IPS DF 4.7 (cell line): ENCODE data around the gene TMBIM6.
A peak's percentile ranks its signal among the peaks of the same experiment; 100 is the strongest.
"Not testable (repeated sequence)": the region's sequence is repeated elsewhere in the genome, so short reads cannot be mapped to it uniquely, and the experiment has no call there.

Experiments used
- DNase-seq: peaks from one replicate; pipeline ENCODE4 v3.0.0-alpha.2; 2013; ENCODE audit warnings: low spot score; ENCODE audit errors: extremely low read depth

The TMBIM6 gene, protein sequence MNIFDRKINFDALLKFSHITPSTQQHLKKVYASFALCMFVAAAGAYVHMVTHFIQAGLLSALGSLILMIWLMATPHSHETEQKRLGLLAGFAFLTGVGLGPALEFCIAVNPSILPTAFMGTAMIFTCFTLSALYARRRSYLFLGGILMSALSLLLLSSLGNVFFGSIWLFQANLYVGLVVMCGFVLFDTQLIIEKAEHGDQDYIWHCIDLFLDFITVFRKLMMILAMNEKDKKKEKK

DNA sequence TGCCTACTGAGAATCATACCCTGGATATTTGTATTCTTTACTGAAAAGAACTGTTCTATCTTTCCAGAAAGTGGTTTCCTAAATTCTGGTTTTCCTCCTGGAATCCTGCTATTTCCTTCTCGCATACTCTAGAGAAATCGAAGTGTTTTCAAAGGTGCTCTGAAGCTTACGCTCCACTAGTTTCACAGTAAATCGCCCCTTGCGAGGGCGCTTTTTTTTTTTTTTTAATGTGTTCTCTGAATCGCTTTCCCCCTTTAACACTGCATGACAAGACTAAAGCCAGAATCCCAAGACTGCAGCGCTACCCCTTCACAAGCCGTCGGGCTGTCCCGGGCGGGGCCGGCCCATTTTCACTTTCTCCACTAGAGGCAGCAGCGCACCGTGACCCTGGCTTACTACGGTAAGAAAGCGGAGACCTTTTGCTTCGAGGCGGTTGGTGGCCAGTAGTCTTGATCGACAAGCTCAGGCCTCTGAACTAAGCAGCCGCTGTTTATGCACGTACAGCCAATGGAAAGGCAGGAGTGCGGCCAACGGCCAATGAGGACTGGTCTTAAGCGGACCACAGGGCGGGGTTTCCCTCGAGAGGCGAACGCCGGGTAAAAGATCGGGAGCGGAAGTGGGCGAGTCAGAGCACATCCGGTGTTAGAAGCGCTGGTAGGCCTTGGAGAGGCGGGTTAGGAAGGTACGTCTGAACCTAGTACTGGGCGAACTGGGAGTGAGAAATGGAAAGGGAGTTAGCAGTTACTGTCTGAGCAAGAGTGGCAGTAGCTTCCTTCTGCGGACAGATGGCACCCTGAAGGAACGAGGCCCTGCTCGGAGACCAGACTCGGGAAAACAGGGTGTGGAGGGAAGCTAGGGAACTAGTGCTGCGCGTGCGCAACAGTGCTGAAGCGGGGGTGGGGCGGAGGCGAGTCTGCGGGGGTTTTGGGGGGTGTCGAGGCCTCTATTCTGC lies at the start of gene TMBIM6:
TSS of gene TMBIM6 (plus strand) at position 628 of the 952 bp plus-strand sequence. CDS start 10,937 bp downstream, outside the sequence.
- DNase-seq: peak; percentile 100

DNA sequence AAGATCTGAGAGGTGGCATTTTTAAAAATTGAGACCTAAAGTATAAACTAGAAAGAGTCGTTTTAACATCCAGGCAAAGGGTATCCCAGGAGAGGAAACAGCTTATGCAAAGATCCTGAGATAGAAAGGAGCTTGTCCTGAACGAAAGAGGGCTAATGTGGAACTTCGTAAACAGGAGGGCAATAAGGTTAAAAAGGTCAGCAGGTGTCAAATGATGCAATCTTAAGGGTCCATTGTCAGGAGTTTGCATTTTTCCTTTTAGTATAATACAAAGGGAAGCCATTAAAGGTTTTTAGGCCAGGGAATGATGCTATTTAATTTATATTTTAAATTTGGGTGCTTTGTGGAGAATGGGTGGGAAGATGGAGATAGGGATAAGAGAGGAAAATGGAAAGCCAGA lies 48.5 kb upstream of the TMBIM6 start:
- no peak for DNase-seq

DNA sequence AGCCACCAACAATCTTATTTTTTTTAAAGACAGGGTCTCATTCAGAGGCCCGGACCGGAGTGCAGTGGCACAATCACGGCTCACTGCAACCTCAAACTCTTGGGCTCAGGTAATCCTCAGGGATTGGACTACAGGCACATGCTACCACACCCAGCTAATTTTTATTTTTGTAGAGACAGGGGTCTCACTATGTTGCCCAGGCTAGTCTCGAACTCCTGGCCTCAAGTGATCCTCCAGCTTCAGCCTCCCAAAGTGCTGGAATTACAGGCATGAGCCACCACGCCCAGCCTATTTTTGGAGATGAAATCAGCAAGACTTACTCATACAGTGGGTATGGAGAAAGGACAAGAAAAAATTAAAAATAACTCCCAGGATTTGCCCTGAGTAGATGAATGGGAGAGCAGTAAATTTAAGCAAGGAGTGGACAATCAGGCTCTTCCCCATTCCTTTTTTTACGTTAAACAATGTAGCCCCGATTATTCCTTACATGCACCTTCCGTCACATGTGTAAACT lies 47.4 kb upstream of the TMBIM6 start:
- no peak for DNase-seq

- DNase-seq: no peak
Measured at GRCh38 chr12:49696723-49697122, 44.6 kb upstream of the TMBIM6 start.

DNA sequence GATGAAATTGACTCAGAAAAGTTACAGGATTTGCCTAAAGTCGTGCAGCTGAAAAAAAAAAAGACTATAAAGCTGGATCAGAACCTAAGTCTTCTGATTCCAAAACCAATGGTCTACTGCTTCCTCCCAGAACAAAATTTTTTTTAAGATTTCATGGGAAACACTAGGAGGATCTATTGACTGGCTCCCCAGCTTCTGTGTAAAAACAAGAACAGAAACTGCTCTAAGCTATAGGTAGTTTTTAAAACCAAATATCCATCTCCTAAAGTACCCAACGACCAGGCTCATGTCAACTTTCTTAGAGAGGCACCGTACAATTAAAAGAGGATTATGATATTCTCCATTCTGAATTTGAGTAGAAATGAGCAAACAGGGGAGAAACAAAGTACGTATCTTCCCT lies 43.5 kb upstream of the TMBIM6 start:
- no peak for DNase-seq

DNA sequence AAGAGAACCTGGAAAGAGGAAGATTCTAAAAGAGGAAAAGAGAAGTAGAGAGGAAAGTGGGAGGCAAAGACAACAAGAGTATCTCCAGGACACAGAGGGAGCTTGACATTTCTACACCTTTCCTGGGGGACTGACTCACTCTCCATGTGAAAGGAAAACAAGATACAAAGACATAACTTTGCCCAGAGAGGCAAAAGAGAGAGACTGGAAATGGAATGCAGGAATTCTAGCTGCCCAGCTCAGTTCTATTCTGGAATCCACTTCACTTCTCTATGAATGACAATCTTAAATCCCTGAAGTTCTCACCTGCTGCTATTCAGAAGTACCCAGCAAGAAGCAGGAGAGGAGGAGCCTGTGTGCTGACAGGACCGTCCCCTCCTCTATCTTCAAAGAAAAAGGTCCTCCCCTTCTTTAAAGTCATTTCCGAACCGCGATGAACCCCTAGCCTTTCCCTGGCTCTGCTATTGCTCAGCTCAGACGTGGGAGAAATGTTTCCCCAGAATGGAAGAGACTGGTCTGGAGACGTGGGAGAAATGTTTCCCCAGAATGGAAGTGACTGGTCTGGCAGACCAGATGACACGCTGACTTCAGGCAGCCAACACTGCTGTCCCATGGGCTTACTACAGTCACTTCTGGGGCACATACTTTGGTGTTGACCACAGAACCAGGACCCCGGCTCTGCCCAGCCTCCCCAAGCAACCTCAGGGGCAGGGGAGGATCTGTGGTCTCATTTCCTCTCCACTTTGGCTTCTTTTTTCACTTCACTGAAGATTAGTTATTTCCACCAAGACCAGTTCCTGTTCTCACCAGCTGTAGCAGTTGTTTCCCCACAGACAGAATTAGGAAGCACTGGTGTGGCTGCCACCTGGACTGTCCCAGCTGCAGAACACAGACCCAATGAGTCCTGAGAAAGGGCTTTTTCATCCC lies 42.5 kb upstream of the TMBIM6 start:
- DNase-seq: peak; percentile 93

- DNase-seq: no peak
Measured at GRCh38 chr12:49702009-49702408, 39.3 kb upstream of the TMBIM6 start.

GRCh38 chr12:49702676-49703215 lies 38.6 kb upstream of the TMBIM6 start:
- no peak for DNase-seq

DNA sequence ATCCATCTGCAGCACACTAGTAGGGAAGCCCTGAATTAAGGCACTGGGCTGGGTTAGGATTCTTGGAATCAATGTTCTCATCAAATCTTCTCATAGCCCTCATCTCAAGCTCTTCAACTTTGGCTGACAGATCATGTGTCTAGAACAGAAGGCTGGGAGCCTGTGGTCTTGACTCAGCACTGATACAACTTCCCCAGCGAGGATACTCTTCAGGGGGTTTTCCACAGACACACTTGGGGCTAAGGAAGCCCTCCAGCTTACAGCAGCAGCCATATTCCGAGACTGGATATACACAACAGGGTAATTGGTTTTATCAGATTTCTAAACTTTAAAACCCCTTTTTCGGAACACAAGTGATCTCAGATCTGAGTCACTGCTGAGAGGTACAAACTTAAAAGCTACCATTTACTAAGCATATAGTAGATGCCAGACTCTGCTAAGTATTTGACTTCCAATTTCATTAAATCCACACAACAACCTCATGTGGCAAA lies 37.7 kb upstream of the TMBIM6 start:
- no peak for DNase-seq

DNA sequence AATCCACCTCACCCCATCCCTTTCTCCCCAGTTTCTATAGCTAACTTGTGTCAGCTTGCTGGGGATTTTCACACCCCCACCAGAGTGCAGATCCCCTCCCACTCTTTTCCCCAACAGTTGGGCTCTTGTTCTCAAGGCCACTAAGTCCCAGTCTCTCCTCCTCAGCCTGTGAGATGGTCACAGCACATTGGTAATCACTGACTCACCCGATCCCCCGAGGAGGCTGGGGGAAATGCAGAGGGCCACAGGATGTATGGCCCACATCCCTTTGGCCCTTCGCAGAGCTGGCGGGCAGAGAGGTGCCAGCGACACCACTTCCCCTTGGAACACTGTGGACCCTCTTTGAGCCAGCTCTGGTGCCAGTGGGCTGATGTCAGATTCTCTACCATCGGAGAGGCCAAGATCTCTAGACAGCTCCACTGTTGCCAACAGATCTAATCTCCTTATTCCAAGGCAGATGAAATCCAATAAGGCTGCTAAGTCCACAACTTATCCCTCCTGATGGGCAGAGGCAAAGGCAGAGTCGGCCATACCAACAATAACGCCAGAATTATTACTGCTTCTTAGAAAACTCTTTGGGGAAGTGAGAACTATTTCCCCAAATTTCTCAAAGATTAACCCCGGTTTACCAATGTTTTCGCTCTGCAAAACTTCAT lies 35.8 kb upstream of the TMBIM6 start:
- DNase-seq: no peak

DNA sequence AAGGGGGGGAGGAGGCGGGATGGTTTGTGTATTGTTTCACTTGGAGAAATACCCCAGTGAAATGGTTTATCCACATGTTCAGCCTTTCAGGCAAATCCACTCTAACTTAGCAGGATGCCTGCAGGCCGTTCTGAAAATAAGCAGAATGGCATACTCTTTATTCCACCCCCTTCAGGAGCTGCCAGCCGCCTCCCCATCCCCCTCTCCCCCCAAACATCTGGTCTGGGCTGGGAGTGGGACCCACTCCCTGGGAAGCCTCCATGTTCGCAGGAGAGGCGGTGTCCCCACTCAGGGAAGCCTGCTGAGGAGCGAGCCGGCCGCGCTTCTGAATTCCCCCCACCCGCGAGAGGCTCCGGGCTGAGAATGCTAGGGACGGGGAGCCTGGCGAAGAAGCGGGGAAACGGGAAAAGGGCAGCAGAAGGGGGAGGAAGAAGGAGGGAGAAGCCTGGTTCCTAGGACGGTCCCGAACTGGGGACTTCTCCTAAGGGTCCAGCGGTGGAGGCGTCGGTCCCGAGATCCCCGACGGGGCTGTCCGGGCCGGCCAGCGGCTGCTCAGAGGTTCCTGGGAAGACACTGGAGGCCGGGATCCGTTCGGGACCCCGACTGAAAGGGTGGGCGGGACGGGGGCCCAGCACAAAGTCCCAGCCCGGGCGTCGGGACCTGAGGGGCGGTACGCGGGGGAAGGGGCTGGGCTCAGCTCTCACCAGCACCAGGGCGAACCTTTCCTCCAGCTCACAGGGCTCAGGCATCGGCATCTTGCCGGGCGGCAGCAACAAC lies 34.8 kb upstream of the TMBIM6 start:
- DNase-seq: no peak

DNA sequence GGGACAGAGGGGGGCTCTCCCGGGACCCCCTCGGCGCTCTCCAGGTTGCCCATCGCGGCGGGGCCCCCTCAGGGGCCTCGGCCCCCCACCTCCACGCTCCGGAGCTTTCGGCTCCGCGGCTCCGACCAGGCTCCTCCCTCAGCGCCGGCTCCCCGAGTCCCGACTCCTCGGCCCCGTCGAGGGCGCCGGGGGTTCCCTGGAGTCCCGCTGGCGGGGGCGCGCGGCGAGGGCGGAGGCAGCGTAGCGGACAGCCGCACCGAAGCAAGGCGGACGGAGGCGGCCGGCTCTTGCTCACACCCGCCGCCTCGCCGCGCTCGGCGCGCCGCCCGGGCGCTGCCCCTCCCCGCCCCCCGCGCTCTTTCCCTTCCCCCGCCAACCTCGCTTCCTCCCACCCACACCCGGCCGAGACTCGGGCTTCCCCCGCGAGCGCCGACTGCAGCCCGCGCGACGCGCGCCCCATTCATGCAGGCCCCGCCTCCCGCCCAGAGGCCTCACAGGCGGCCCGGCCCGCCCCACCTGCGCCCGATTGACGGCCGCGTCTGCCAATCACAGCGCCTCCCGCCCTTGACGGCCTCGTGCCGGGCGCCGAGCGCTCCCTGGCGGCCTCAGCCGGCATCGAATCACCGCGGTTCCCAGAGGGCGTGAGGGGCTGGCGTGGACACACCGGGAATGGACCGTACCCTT lies 34.1 kb upstream of the TMBIM6 start, which contains the start of gene FMNL3:
TSS of gene FMNL3 (minus strand) at position 278 of the 684 bp plus-strand sequence. CDS start at position 53, 225 bp downstream.
- no peak for DNase-seq

DNA sequence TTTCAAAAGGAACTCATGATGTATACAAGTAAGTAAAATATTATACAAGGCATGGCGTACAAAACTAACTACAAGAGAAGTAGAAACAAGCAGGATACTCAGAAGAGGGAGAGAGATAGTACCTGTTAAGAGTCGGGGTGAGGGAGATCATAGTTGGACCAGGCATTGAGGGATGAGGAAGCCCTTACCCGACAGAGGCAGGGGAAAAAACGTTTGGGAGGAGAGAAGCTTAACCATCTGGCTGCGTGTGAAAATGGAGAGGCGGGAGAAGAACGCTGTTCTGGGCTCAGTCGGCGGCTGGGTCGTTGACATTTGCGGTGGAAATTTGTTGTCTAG lies 33.6 kb upstream of the TMBIM6 start:
- no peak for DNase-seq

DNA sequence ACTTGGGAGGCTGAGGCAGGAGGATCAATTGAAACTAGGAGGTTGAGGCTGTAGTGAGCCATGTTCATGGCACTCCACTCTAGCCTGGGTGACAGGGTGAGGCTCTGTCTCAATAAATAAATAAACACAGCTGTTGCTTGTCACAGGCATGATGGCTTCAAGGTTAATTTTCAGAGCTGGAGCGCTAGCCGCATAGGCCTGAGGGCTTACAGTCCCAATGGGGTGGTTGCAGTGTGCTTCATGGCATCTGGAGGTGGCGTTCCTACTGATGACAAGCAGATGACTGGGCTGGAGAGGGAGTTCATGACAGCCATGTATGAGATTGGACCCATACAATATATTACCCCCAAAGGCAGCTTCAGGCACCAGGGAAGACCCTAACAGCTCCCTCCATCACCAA lies 32.5 kb upstream of the TMBIM6 start:
- no peak for DNase-seq

- DNase-seq: not testable (repeated sequence)
Measured at GRCh38 chr12:49713952-49714351, 27.4 kb upstream of the TMBIM6 start.

- no peak for DNase-seq
Measured at GRCh38 chr12:49716553-49716952, 24.8 kb upstream of the TMBIM6 start.

- not testable (repeated sequence) for DNase-seq
Measured at GRCh38 chr12:49717800-49718199, 23.6 kb upstream of the TMBIM6 start.

DNA sequence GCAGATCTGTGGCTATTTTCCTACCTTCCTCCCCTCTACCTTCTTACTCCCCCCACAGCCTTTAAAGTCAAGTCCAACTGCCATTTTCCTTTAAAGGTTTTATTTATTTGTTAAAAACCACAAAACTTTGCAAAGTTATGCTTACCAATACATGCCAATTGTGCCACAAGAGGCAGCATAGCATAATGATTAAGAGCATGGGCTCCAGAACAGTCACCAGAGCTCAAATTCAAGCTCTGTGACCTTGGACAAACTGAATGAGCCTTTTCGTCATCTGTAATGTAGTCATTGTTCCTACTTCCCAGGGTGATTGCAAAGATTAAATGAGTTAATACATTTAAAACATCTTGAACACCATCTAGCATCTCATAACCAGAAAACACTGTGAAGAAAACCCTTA lies 21.1 kb upstream of the TMBIM6 start:
- DNase-seq: no peak

DNA sequence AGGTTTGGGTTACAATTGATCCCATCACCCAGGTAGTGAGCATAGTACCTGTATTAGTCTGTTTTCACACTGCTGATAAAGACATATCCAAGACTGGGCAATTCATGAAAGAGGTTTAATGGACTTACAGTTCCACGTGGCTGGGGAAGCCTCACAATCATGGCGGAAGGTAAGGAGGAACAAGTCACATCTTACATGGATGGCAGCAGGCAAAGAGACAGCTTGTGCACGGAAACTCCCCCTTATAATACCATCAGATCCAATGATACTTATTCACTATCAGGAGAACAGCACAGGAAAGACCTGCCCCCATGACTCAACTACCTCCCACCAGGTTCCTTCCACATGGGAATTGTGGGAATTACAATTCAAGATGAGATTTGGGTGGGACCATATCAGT lies 20.0 kb upstream of the TMBIM6 start:
- DNase-seq: not testable (repeated sequence)
